ENCODE results near the gene TMEFF2. TPM values are rescaled to one million over a fixed set of nuclear protein-coding genes. Genes with fewer than 3 reads are reported as not detected.
"Not testable (repeated sequence)": the region's sequence is repeated elsewhere in the genome, so short reads cannot be mapped to it uniquely, and the experiment has no call there.

Gene TMEFF2
- total RNA-seq, 4 donors from 2014 or later = 1.5 TPM; not detected in 3

DNA sequence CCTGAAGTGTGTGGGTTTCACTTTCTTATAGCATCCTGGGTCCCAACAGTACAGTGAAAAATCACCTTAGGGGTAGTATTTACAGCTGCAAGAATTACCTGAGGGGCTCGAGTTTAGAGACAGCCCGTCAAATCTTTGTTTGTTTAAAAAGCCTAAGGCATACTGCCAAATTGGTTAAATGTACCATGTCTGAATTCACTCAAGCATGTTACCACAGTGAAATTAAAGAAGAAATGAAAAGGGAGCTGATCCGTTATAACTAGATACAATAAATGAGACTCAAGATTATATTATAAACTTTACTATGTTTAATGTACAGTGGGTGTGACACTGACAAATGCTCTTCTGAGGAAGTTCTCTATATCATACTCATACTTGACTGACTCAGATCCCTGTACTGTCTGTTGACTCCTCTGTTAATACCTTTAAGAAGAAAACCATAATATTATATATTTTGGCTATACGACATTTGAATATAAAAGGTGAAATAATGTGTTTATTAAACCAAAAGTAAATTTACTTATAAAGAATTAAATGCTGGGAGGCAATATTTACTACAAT lies 107.3 kb downstream of the TMEFF2 start:
- no peaks in the 10 kb centered on the region for H3K27me3 ChIP-seq
- H3K9me3 ChIP-seq = no peaks in the 10 kb centered on the region
- no peak for DNase-seq
- H3K27ac ChIP-seq = no peak overlapping the region
- no peak overlapping the region for H3K4me3 ChIP-seq
- H3K4me1 ChIP-seq = no peaks in the 10 kb centered on the region
- intact Hi-C loops (cut with DNase I; ENCODE audit: low total_unique reads) = no loop called here
- no peaks in the 10 kb centered on the region for H3K36me3 ChIP-seq
- TF ChIP-seq, protein P1, sequence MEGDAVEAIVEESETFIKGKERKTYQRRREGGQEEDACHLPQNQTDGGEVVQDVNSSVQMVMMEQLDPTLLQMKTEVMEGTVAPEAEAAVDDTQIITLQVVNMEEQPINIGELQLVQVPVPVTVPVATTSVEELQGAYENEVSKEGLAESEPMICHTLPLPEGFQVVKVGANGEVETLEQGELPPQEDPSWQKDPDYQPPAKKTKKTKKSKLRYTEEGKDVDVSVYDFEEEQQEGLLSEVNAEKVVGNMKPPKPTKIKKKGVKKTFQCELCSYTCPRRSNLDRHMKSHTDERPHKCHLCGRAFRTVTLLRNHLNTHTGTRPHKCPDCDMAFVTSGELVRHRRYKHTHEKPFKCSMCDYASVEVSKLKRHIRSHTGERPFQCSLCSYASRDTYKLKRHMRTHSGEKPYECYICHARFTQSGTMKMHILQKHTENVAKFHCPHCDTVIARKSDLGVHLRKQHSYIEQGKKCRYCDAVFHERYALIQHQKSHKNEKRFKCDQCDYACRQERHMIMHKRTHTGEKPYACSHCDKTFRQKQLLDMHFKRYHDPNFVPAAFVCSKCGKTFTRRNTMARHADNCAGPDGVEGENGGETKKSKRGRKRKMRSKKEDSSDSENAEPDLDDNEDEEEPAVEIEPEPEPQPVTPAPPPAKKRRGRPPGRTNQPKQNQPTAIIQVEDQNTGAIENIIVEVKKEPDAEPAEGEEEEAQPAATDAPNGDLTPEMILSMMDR (IDR thresholded peaks at IDR 0.05) = no peak
- TF ChIP-seq POLR2A (IDR thresholded peaks at IDR 0.05) = no peak

DNA sequence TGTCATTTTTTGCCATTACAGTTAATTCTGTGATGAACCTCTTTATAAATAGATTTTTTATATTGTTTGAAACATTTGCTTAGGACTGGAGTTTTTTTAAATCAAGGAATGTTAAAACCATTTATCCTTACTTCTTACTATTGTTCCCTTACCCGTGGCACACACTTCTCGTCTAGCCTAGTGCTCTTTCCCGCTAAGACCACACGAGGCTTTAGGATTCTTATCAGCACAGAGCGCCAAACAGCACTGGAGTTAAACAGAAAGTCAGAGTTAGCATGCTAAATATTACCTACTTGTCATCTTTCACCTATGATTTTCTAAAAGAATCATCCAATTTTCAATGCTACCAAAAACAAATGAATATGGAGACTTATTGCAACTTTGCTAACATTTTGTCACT lies 112.6 kb downstream of the TMEFF2 start:
- H3K9me3 ChIP-seq = no peaks in the 10 kb centered on the region
- no peaks in the 10 kb centered on the region for H3K27me3 ChIP-seq
- intact Hi-C loops (cut with DNase I; ENCODE audit: low total_unique reads) = no loop called here

DNA sequence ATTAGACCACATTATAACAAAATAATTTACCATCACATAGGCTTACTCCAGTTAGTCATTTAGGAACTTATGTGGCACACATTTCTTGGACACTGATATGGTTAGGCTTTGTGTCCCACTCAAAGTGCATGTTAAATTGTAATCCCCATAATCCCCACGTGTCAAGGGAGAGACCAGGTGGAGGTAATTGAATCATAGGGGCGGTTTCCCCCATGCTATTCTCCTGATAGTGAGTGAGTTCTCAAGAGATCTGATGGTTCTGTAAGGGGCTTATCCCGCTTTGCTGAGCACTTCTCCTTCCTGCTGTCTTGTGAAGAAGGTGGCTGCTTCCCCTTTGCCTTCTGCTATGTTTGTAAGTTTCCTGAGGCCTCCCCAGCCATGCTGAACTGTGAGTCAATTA lies 114.6 kb downstream of the TMEFF2 start:
- H3K27me3 ChIP-seq; intact Hi-C loops (cut with DNase I; ENCODE audit: low total_unique reads); DNase-seq; H3K9me3 ChIP-seq; H3K27ac ChIP-seq; H3K4me1 ChIP-seq; H3K36me3 ChIP-seq; H3K4me3 ChIP-seq: not testable (repeated sequence)

More for the DNA sequence above, 112.6 kb downstream of the TMEFF2 start:
- Histone ChIP-seq H3K27ac (no peak overlapping the region), H3K4me3 (no peak overlapping the region), H3K36me3 (no peaks in the 10 kb centered on the region), H3K4me1 (no peaks in the 10 kb centered on the region)
- DNase-seq = no peak
- TF ChIP-seq, protein P1 (IDR thresholded peaks at IDR 0.05) = no peak
- no peak for TF ChIP-seq POLR2A (IDR thresholded peaks at IDR 0.05)

DNA sequence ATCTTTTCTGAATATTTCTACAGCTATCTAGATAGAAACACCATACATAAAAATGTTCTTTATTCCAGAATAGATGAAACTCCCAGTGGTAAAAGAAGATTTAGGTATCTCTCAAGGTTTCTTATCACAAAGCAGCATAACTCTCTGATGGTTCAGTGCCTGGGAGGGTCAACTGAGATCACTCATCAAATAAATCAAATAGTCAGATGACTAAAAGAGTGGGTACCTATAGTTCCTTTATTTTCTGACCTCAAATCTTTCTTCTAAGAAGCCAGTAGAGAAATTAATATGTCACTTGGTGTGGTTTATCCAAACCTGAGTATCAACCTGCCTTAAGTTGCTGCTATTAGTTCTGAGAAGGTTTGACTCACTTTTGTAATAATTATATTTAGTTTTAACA lies 120.9 kb downstream of the TMEFF2 start:
- H3K9me3 ChIP-seq = no peaks in the 10 kb centered on the region
- no peaks in the 10 kb centered on the region for H3K36me3 ChIP-seq
- no peak overlapping the region for H3K27ac ChIP-seq
- intact Hi-C loops (cut with DNase I; ENCODE audit: low total_unique reads) = no loop called here
- no peaks in the 10 kb centered on the region for H3K27me3 ChIP-seq
- H3K4me1 ChIP-seq = no peaks in the 10 kb centered on the region
- DNase-seq = no peak
- H3K4me3 ChIP-seq = no peak overlapping the region
- TF ChIP-seq POLR2A (IDR thresholded peaks at IDR 0.05) = no peak
- TF ChIP-seq, protein P1 (IDR thresholded peaks at IDR 0.05) = no peak

DNA sequence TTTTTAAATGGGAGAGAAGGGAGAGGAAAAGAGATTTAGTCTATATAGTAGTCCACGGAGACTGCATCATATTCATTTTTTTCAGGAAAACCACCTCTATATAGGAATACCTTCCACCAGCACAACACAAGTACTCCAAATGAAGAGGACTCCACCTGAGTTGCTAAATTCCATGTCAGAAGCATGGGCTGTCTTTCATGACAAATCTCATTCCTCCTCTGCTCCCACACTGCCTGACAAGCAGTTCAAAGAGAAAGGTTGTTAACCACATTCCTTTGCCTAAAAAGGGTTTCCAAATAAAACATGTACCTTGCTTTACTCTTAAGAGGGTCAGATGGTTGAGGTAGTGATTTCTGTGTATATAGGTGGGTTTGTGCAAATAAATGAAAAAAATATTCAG lies 122.0 kb downstream of the TMEFF2 start:
- DNase-seq = no peak
- Histone ChIP-seq H3K27ac (no peak overlapping the region), H3K36me3 (no peaks in the 10 kb centered on the region), H3K27me3 (no peaks in the 10 kb centered on the region), H3K4me3 (no peak overlapping the region), H3K4me1 (no peaks in the 10 kb centered on the region), H3K9me3 (no peaks in the 10 kb centered on the region)
- intact Hi-C loops (cut with DNase I; ENCODE audit: low total_unique reads) = no loop called here
- TF ChIP-seq, protein P1 (IDR thresholded peaks at IDR 0.05) = no peak

DNA sequence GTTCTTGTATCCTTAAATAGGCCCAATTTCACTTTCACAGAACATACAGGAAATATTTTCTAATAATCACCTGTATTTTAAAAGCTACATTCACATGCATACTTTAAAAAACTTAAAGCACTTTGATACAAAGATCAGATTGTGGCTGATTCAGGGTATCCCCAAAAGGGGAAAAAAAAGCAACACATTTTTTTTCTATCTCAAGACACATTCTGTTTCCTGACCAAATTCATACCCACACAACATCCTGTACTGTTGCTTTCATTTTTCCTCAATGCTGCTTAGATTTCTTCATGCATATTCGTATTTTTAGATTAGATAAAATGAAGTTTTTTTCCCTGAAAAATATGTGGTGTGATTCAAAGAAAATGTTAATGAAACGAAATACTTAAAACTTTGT lies 122.5 kb downstream of the TMEFF2 start:
- TF ChIP-seq POLR2A (IDR thresholded peaks at IDR 0.05) = no peak
- TF ChIP-seq, protein P1 (IDR thresholded peaks at IDR 0.05) = no peak
- H3K36me3 ChIP-seq = no peaks in the 10 kb centered on the region
- intact Hi-C loops (cut with DNase I; ENCODE audit: low total_unique reads) = no loop called here

More for the DNA sequence above, 122.5 kb downstream of the TMEFF2 start:
- Histone ChIP-seq H3K9me3 (no peaks in the 10 kb centered on the region), H3K27me3 (no peaks in the 10 kb centered on the region), H3K27ac (no peak overlapping the region), H3K4me1 (no peaks in the 10 kb centered on the region), H3K4me3 (no peak overlapping the region)
- DNase-seq = no peak
